DMS114 treated with DMSO at 0.1 percent for 48 hours (cell line): ENCODE results near the gene RIN2.

Source experiments
- DNase-seq: peaks from one replicate; lab custom pipeline; 2025; ENCODE audit not compliant: unreplicated experiment; lab: John Stamatoyannopoulos, UW

RIN2 gene

DNA sequence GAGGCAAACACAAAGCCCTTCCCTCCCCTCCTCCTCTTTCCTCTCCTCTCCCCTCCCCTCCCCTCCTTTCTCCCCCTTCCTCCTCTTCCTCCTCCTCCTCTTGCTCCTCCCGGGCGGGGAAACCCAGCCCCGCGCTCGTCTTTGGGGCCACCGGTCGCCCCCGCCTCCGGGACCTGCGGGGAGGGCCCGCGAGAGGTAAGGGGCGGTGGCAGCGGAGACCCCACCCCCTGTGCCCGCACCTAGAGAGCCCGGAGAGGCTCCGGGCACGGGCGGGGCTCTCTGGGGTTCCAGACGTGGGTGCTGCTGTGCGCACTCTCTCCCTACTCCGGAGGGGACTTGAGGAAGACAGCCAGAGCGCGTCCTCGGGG lies at the start of gene RIN2:
TSS of gene RIN2 (plus strand) at position 126 of the 368 bp plus-strand sequence. CDS start 131,344 bp downstream, outside the sequence.
- DNase-seq, result no peak

GRCh38 chr20:19709635-19710335 lies 48.3 kb upstream of the RIN2 start:
- DNase-seq, result no peak

DNA sequence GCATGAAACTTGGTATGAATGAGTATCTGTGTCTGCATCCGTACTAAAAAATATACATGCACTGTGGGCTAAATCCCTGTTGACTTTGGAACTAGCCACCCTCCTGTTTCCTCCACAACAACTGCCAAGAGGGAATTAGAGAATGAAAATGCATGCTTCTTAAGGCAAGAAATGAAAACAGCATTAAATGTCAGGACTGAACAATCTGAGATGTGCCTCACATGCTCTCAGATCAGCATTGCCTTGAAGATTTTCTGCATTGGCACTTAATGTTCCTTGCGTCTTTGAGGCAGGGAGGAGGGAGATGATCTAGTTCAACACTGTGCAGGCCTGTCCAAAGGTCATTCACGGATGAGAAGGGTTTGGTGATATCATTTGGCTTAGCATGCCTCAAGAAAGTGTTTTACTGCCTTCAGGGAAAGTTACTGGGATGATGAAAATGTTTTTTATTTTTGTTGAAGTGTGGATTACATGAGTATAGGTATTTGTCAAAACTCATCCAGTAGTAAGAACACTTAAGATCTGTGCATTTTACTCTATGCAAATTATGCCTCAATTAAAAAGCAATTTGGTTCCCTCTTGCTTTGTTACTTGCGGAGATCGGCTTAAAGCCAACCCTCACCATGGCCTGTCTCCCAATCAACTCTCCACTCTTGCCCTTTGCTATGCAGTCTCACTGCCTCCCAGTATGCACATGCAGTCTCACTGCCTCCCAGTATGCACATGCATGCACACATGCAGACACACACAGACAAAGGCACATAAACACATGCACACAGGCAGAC lies 47.5 kb upstream of the RIN2 start:
- DNase-seq, result no peak

DNA sequence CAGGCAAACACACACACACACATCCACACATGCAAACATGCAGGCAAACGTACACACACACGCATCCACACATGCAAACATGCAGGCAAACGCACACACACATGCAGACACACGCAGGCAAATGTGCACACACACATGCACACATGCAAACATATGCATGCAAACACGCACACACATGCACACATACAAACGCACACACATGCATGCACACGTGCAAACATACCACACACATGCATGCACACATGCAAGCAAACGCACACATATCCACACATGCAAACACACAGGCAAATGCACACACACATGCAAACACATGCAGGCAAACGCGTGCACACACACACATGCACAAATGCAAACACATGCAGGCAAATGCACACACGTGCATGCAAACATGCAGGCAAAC lies 46.9 kb upstream of the RIN2 start:
- no peak for DNase-seq

GRCh38 chr20:19712721-19713260 lies 45.3 kb upstream of the RIN2 start:
- no peak for DNase-seq

GRCh38 chr20:19713822-19714578 lies 44.1 kb upstream of the RIN2 start:
- no peak for DNase-seq

DNA sequence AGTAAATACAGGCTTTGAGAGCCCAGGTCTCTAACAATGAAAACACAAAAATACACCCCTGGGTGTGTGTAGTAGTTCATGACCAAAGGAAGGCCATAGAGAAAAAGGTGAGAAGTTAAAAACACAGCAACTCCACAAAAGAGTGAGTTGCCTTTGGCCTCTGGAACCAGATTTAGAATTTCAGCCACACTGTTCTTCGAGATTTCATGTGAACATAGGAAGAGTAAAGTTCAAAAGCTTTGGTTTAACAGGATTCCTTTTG lies 43.5 kb upstream of the RIN2 start:
- DNase-seq, result no peak

DNA sequence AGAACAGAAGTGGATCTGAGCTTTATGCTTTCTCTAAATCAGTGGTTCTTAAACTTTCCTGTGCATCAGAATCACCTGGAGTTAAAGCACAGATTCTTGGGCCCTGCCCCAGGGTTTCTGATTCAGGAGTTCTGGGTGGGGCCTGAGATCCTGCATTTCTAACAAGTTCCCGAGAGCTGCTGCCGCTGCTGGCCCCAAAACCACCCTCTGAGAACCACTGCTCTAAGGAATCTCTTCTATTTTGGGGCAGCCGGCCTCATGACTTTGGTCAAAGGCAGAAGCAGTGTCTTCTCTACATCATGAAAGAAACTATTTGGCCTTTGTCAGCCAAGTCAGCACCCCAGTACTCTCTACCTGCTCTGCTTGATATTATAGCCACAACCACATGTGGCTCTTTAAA lies 42.1 kb upstream of the RIN2 start:
- no peak for DNase-seq

DNA sequence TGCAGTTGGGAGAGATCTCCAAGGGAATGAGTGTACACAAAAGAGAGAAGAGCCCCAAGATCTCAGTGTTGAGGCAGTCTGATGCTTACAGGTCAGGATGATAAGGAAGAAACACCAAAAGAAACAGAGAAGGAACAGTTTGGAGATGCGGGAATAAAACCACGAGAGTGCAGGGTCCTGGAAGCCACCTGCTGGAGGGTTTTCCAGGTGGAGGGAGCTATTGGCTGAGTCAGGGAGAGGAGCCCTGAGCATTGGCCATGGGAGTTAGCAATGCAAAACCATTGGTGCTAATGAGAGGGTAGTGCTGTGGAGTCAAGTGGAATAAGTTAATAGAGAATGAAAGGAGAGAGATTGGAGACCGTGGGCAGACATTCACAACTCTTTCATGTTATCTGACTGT lies 39.2 kb upstream of the RIN2 start:
- DNase-seq, result no peak

- no peak for DNase-seq
These were observed 37.1 kb upstream of the RIN2 start for GRCh38 chr20:19720991-19721390.

GRCh38 chr20:19723051-19723450 lies 35.0 kb upstream of the RIN2 start:
- DNase-seq, result no peak

GRCh38 chr20:19723813-19724430 lies 34.1 kb upstream of the RIN2 start:
- DNase-seq, result no peak

DNA sequence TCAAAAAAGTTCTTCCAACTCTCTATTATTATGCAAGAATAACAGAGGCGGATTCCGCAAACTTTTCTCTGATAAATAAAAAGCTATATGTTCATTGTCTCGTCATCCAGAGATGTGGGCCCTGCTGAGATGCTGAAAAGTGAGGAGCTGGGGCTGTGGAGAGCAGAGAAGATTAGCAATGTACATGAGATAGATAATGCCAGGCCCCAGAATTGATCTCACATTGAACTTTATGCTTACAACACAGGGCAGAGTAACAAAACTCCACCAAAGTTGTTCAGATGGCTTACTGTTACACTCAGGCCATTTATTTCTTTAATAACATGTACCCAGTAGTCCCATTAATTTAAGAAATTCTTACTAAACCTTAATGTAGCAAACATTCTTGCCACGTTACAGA lies 32.7 kb upstream of the RIN2 start:
- DNase-seq, result no peak

GRCh38 chr20:19725814-19726525 lies 32.1 kb upstream of the RIN2 start:
- DNase-seq, result no peak

GRCh38 chr20:19727251-19727847 lies 30.7 kb upstream of the RIN2 start:
- DNase-seq, result no peak

- DNase-seq, result no peak
These were observed 28.4 kb upstream of the RIN2 start for GRCh38 chr20:19729672-19730071.

DNA sequence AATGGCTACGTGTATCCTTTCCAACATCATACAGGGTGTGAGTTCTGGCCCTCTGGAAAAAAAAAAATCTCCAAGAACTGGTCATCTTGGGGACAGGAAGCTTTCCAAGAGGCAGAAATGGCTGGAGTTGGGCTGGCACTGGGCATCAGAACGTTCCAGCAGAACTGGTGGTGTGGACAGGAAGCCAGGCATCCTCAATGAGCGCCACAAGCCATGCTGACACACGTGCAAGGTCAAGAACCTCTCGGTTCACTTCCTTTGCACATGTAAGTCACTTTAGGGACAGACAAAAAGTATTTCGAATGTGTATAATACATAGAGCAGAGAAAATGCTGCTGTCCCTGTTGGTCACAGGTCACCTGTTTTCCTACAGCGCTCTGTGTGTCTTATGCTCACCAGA lies 27.4 kb upstream of the RIN2 start:
- no peak for DNase-seq

DNA sequence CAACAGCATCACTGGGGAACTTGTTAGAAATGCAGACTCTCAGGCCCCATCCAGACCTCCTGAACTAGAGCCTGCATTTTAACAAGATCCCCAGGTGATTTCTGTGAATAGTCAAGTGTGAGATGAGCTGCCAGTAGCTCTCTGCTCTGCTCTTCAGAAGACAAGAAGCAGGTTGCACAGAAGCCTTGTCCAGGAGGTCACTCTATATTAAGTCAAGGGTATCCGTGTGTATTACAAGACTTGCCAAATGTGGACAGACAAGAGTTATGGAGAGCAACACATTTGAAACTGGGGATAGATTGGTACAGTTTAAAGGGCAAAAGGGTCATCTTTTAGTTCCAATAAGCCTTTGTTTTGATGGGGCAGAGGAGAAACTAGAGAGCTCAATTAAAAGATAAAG lies 23.2 kb upstream of the RIN2 start:
- DNase-seq, result no peak

GRCh38 chr20:19735446-19735845 lies 22.6 kb upstream of the RIN2 start:
- no peak for DNase-seq

GRCh38 chr20:19737025-19737424 lies 21.0 kb upstream of the RIN2 start:
- DNase-seq, result no peak
